ENCODE data around the gene IL20RB. TPM values are rescaled to one million over a fixed set of nuclear protein-coding genes. Genes with fewer than 3 reads are reported as not detected.

IL20RB gene
- 2.7 and 12.5 TPM in 2 replicates for total RNA-seq

GRCh38 chr3:136957751-136958288 is at the start of gene IL20RB:
Gene IL20RB (plus strand): TSS chr3:136957983. CDS start chr3:136958114, 131 bp downstream.

Other genes starting within 250 kb of the IL20RB start
- 44.9 and 45.8 TPM in 2 replicates for gene STAG1, start 205.6 kb upstream of the IL20RB start, total RNA-seq
- gene SLC35G2, start 138.9 kb upstream of the IL20RB start, total RNA-seq = 8.2 and 11.7 TPM in 2 replicates
- gene NCK1, start 95.8 kb upstream of the IL20RB start, total RNA-seq = 52.0 and 53.9 TPM in 2 replicates

Data from smooth muscle cell of bladder (primary cell).